Activated CD4-positive, alpha-beta T cell treated with anti-CD3 and anti-CD28 coated beads, Interleukin-2, amount 50 U/mL, for 1 hour (primary cell): Measurements from ENCODE around the gene ABCC1.

Experiments used
- DNase-seq: peaks from one replicate; pipeline ENCODE4 v3.0.0-alpha.2; 2020

ABCC1 gene

GRCh38 chr16:16000685-16001084, 51.3 kb downstream of the ABCC1 start:
- no peak for DNase-seq

- no peak for DNase-seq
These were observed 52.3 kb downstream of the ABCC1 start for GRCh38 chr16:16001596-16002255.

- DNase-seq: no peak
These were observed 54.4 kb downstream of the ABCC1 start for GRCh38 chr16:16003719-16004313.

- no peak for DNase-seq
These were observed 54.9 kb downstream of the ABCC1 start for GRCh38 chr16:16004314-16004749.

- no peak for DNase-seq
These were observed 56.3 kb downstream of the ABCC1 start for GRCh38 chr16:16005721-16006120.

- no peak for DNase-seq
These were observed 57.2 kb downstream of the ABCC1 start for GRCh38 chr16:16006650-16007049.

GRCh38 chr16:16007743-16008111, 58.3 kb downstream of the ABCC1 start:
- DNase-seq: no peak

- no peak for DNase-seq
These were observed 59.2 kb downstream of the ABCC1 start for GRCh38 chr16:16008666-16009065.

- no peak for DNase-seq
These were observed 60.0 kb downstream of the ABCC1 start for GRCh38 chr16:16009401-16009800.

- no peak for DNase-seq
These were observed 60.8 kb downstream of the ABCC1 start for GRCh38 chr16:16010194-16010593.

GRCh38 chr16:16012144-16012543, 62.7 kb downstream of the ABCC1 start:
- DNase-seq: no peak

GRCh38 chr16:16013812-16014211, 64.4 kb downstream of the ABCC1 start:
- DNase-seq: no peak

GRCh38 chr16:16014329-16015224, 65.2 kb downstream of the ABCC1 start:
- DNase-seq: no peak

GRCh38 chr16:16015849-16016248, 66.4 kb downstream of the ABCC1 start:
- no peak for DNase-seq

GRCh38 chr16:16016388-16016964, 67.1 kb downstream of the ABCC1 start:
- no peak for DNase-seq

GRCh38 chr16:16017812-16018211, 68.4 kb downstream of the ABCC1 start:
- no peak for DNase-seq

- no peak for DNase-seq
These were observed 69.3 kb downstream of the ABCC1 start for GRCh38 chr16:16018705-16019104.

- no peak for DNase-seq
These were observed 70.1 kb downstream of the ABCC1 start for GRCh38 chr16:16019488-16019887.

- no peak for DNase-seq
These were observed 70.9 kb downstream of the ABCC1 start for GRCh38 chr16:16020291-16020690.

- DNase-seq: no peak
These were observed 71.6 kb downstream of the ABCC1 start for GRCh38 chr16:16021020-16021419.

GRCh38 chr16:16021646-16021987, 72.2 kb downstream of the ABCC1 start:
- no peak for DNase-seq

- no peak for DNase-seq
These were observed 72.7 kb downstream of the ABCC1 start for GRCh38 chr16:16021988-16022682.

- DNase-seq: no peak
These were observed 73.3 kb downstream of the ABCC1 start for GRCh38 chr16:16022683-16023064.
